ENCODE results near the gene BPIFB4. TPM values are rescaled to one million over a fixed set of nuclear protein-coding genes. Genes with fewer than 3 reads are reported as not detected.

The BPIFB4 gene
- total RNA-seq, result not detected in 2 replicates

DNA sequence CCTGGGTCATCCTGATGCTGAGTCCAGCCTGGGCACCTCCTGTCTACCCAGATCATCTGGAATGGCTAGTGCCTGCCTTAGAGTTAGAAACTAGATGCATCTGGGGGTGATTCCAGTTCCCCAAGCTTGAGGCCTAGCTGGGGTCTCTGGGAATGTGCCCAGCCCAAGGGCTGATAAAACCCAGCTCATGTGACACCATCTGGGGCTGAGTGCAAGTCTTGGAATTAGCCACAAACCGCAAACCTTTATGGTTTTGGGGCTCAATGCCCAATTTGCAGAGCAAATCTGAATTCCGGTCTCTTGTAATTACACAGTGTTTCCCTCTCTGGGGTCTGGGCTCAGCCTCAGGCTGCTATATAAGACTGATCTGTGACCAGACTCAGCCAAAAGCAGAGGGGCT, at the start of gene BPIFB4:
Gene BPIFB4, plus strand, starts transcription at position 385 of the 400 bp plus-strand sequence. CDS start 1,884 bp downstream, outside the sequence.
- Mint-ChIP-seq H3K4me1 (no peaks in the 10 kb centered on the region), H3K4me3 (no peak within 1 kb of the TSS), H3K27ac (no peak within 1 kb of the TSS), H3K27me3 (peaks cover 3% of the 10 kb centered on the region), H3K9me3 (no peaks in the 10 kb centered on the region), H3K36me3 (ENCODE audit: low read depth) (no peaks in the 10 kb centered on the region)
- intact Hi-C loops (cut with micrococcal nuclease), result loop anchor here (5.0 kb wide), 1 partner anchor 287 kb away; no protein-coding TSS in a partner anchor
- DNase-seq (no peak), ATAC-seq (ENCODE audit: low read depth) (no peak)
- ChIA-PET POLR2A (no interaction called here), CTCF (interaction anchor here (1.7 kb wide), 1 partner anchor 177 kb away, joined by 5 read pairs; no protein-coding TSS in a partner anchor)
- TF ChIP-seq, protein P1, sequence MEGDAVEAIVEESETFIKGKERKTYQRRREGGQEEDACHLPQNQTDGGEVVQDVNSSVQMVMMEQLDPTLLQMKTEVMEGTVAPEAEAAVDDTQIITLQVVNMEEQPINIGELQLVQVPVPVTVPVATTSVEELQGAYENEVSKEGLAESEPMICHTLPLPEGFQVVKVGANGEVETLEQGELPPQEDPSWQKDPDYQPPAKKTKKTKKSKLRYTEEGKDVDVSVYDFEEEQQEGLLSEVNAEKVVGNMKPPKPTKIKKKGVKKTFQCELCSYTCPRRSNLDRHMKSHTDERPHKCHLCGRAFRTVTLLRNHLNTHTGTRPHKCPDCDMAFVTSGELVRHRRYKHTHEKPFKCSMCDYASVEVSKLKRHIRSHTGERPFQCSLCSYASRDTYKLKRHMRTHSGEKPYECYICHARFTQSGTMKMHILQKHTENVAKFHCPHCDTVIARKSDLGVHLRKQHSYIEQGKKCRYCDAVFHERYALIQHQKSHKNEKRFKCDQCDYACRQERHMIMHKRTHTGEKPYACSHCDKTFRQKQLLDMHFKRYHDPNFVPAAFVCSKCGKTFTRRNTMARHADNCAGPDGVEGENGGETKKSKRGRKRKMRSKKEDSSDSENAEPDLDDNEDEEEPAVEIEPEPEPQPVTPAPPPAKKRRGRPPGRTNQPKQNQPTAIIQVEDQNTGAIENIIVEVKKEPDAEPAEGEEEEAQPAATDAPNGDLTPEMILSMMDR (IDR thresholded peaks at IDR 0.05), result no peak

DNA sequence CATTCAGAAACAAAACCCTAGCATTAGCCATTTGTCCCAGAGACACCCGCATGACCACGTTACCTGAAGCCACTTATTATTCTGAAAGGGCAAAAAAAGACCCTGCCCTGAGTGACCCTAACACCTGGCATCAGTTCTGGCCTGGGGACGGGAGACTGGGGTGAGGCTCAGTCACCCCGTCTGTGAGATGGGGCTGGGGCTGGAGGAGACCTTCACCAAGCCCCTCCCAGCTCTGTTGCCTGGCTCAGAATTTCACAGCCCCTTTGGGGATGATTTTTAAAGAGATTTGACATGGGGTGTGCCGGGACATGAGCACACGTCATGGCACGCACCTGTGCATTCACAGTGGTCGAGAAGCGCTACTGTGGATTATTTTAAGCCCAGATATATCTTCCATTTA, 49.4 kb upstream of the BPIFB4 start:
- Mint-ChIP-seq H3K4me3 (no peak overlapping the region), H3K27ac (no peak overlapping the region), H3K27me3 (no peaks in the 10 kb centered on the region), H3K36me3 (ENCODE audit: low read depth) (no peaks in the 10 kb centered on the region), H3K4me1 (no peaks in the 10 kb centered on the region), H3K9me3 (peaks cover 4% of the 10 kb centered on the region)
- CTCF ChIA-PET, result no interaction called here
- DNase-seq (no peak), ATAC-seq (ENCODE audit: low read depth) (no peak)
- TF ChIP-seq, protein P1 (IDR thresholded peaks at IDR 0.05), result no peak
- POLR2A ChIA-PET, result no interaction called here
- intact Hi-C loops (cut with micrococcal nuclease), result no loop called here

DNA sequence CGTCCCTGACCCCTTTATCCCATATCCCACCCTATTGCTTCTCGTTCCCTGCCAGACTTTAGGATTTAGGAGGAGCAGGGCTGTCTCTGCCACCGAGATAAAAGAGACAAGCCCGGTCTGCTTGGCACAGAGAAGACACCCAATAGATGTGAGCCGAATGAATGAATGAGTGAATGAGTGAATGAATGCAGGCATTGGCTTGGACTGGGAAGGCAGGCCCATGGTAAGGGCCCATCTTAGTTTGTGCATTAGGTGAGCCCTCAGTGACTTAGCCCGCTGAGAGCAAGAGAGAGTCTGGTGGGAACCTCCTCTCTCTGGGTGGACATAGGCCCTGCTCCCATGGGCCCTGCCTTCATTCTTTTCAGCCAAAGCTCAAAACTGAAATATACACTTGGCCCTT, 48.9 kb upstream of the BPIFB4 start:
- POLR2A ChIA-PET, result no interaction called here
- Mint-ChIP-seq H3K36me3 (ENCODE audit: low read depth) (no peaks in the 10 kb centered on the region), H3K27ac (no peak overlapping the region), H3K4me1 (no peaks in the 10 kb centered on the region), H3K9me3 (peaks cover 4% of the 10 kb centered on the region), H3K4me3 (no peak overlapping the region), H3K27me3 (no peaks in the 10 kb centered on the region)
- intact Hi-C loops (cut with micrococcal nuclease), result no loop called here
- no peak for DNase-seq
- ATAC-seq (ENCODE audit: low read depth), result no peak
- TF ChIP-seq, protein P1 (IDR thresholded peaks at IDR 0.05), result no peak
- CTCF ChIA-PET, result no interaction called here

DNA sequence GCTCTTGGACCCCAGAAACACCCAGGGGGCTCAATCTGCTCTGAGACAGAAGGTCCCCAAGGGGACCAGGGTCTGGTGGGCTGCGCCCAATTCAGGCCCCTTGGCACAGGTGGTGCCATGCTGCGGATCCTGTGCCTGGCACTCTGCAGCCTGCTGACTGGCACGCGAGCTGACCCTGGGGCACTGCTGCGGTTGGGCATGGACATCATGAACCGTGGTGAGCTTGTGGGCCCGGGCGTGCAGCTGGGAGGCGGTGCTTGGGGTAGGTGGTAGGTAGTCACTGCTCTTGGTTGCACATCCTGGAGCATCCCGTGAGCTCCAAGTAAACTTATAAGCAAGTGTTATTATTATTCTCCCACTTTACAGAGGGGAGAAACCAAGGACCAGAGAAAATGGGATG, 47.9 kb upstream of the BPIFB4 start, which contains the start of gene BPIFB6:
Gene BPIFB6, plus strand, starts transcription at position 118 of the 400 bp plus-strand sequence. Its CDS starts 0 bp downstream, at position 118.
- H3K4me3 Mint-ChIP-seq, result no peak within 1 kb of the TSS
- H3K27ac Mint-ChIP-seq, result no peak within 1 kb of the TSS
- no peaks in the 10 kb centered on the region for H3K36me3 Mint-ChIP-seq (ENCODE audit: low read depth)
- H3K27me3 Mint-ChIP-seq, result no peaks in the 10 kb centered on the region
- H3K9me3 Mint-ChIP-seq, result peaks cover 4% of the 10 kb centered on the region
- H3K4me1 Mint-ChIP-seq, result no peaks in the 10 kb centered on the region
- ATAC-seq (ENCODE audit: low read depth) (no peak), DNase-seq (no peak)
- CTCF ChIA-PET, result no interaction called here
- intact Hi-C loops (cut with micrococcal nuclease), result no loop called here
- POLR2A ChIA-PET, result no interaction called here
- TF ChIP-seq, protein P1 (IDR thresholded peaks at IDR 0.05), result no peak

DNA sequence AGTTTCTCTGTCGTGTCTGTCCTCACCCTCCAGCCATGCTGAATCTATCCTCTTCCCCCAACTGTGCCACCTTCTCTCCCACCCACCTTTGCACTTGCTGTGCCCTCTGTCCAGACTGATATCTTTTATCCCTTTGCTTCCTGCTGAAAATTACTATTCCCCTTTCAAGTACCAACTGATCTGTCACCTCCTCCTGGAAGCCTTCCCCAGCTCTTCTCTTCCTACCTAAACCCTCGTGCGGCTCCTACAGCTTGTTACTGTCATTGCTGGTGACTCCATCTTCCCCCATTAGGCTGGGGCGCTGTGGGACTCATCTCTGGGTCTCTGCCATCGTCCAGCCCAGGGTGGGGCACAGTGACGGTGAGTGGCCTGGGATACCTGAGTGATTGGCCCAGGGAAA, 46.9 kb upstream of the BPIFB4 start:
- TF ChIP-seq, protein P1 (IDR thresholded peaks at IDR 0.05), result no peak
- no peak for DNase-seq
- CTCF ChIA-PET, result no interaction called here
- Mint-ChIP-seq H3K9me3 (peaks cover 4% of the 10 kb centered on the region), H3K27me3 (no peaks in the 10 kb centered on the region), H3K4me3 (no peak overlapping the region), H3K4me1 (no peaks in the 10 kb centered on the region), H3K27ac (no peak overlapping the region), H3K36me3 (ENCODE audit: low read depth) (no peaks in the 10 kb centered on the region)
- POLR2A ChIA-PET, result no interaction called here
- ATAC-seq (ENCODE audit: low read depth), result no peak
- intact Hi-C loops (cut with micrococcal nuclease), result no loop called here
